Bone marrow (tissue), 2 donors: Measurements from ENCODE around the gene TBC1D32.
"Not testable (repeated sequence)": the region's sequence is repeated elsewhere in the genome, so short reads cannot be mapped to it uniquely, and the experiment has no call there.

Experiments used
- DNase-seq, 2 donors: peaks; one replicate each; lab custom pipeline; 2025; lab: John Stamatoyannopoulos, UW

TBC1D32 gene

DNA sequence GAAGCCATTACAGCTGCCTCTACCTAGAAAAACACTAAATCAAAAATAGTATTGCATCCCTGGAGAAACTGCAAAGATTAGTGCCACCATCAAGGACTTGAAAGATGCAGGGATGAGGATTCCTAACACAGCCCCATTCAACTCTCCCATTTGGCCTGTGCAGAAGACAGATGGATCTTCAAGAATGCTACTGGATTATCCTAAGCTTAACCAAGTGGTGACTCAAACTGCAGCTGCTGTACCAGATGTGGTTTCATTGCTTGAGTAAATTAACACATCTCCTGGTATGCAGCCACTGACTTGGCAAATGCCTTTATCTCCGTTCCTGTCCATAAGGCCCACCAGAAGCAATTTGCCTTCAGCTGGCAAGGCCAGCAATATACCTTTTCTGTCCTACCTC is 117.4 kb downstream of the TBC1D32 start:
- DNase-seq, result no peak

DNA sequence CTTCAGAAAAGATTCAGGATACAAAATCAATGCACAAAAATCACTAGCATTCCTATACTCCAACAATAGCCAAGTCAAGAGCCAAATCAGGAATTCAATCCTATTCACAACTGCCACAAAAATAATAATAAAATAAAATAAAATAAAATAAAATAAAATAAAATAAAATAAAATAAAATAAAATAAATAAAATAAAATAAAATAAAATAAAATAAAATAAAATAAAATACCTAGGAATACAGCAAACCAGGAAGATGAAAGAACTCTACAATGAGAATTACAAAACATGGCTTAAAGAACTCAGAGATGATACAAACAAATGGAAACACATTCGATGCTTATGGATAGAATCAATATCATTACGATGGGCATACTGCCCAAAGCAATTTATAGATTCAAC is 120.9 kb downstream of the TBC1D32 start:
- DNase-seq, result not testable (repeated sequence)

DNA sequence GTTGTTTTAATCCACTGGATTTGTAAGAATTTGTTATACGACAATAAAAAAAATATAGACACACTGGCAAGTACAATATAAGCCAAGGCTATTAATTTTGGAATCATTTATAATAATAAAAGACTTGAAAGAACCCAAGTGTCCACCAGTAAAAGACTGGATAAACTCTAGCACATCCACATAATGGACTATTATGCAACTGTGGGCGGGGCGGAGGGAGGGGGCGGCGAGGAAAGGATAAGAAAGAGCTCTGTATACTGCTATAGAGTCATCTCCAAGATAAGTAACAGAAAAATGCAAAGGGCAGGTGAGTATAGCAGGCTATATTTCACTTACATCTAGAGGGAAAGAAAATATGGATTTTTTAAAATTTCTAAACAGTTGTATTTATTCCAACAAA is 123.3 kb downstream of the TBC1D32 start:
- no peak for DNase-seq

DNA sequence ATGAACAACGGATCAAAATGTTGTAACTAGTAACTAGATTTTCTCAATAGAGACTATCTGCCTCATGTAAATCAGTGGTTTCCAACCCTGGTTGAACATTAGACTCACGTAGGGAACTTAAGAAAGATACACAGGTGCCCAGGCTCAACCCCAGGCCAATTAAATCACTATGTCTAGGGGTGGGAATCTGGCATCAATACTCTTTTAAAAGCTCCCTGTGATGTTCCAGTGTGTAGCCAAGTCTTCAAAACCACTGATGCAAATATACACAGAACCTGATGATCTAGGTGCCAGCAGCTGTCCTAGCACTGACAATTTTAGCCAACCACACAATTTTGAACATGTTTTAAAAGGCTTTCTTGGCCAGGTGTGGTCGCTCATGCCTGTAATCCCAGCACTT is 128.7 kb downstream of the TBC1D32 start:
- no peak for DNase-seq

DNA sequence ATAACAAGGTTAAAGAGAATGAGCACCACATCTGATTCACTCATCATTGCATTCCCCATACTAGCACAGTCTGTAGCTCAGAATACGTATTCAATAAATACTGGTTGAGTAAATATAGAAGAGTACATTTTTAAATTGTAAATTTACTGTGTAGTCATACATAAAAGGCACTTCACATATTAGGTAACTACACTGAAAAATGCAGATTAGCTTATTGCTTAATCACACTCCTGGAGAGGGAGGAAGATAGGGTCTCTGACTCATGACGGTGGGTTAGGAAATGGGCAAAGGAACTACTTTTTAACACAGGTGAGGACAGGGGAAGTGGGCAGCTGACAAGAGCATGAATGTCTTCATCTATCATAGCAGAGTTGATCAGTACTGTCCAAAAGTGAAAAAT is 133.2 kb downstream of the TBC1D32 start:
- DNase-seq, result no peak

DNA sequence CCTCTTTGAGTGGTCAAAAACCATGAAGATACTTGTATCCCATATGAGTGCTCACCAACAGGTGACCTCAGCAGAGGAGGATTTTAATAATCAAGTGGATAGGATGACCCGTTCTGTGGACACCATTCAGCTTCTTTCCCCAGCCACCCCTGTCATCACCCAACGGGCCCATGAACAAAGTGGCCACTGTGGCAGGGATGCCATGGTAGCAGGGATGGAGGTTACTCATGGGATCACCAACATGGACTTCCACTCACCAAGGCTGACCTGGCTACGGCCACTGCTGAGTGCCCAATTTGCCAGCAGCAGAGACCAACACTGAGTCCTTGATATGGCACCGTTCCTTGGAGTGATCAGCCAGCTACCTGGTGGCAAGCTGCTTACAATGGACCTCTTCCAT is 138.2 kb downstream of the TBC1D32 start:
- not testable (repeated sequence) for DNase-seq

DNA sequence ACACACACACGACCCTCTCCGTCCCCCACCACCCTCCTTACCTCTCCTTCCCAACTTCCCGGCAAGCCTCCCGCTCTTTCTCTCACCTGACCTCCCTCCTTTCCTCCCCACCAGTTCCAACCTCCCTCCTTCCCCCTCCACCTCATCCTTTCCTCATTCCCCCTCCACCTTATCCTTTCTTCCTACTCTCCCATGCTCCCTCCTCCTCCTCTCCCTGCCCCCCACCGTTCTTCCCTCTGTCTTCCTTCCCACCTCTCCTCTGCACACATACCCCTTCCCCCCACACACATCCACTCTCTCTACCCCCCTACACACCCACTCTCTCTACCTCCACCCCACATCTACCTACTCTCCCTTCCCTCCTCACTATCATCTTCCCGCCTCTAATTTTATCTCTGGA is 144.2 kb downstream of the TBC1D32 start:
- DNase-seq, result no peak

DNA sequence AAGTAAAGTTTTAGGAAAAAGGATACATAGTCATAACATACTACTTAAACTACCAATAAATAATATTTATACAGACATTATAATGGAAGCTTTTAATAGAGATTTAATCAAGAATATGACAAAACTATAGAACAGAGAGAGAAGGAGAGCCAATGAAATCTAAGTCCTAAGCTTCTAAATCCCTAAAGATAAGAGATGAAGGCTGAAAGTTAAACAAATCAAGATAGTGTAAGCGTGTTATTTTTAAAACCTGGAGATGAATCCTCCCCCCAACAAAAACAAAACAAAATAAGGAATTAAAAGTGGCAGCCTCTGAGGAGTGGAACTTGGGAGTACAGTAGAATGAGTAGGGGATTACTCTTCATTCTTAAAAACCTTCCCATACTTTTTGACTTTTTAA is 145.9 kb downstream of the TBC1D32 start:
- DNase-seq, result no peak

DNA sequence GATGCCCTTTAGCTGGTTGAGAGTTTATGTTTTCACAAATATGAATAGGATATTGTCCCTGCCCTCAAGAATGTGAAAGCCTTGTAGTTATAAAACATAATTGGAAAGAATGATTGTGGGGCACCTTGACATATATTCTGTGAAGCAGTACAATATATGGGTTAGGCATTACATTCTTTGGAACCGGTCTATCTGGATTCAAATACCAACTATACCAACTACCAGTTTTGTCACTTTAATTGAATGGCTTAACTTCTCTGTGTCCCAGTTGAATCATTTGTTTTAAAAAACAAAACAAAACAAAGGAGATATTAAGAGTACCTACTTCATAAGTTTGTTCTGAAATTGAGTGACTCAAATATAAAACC is 146.5 kb downstream of the TBC1D32 start:
- DNase-seq, result no peak

DNA sequence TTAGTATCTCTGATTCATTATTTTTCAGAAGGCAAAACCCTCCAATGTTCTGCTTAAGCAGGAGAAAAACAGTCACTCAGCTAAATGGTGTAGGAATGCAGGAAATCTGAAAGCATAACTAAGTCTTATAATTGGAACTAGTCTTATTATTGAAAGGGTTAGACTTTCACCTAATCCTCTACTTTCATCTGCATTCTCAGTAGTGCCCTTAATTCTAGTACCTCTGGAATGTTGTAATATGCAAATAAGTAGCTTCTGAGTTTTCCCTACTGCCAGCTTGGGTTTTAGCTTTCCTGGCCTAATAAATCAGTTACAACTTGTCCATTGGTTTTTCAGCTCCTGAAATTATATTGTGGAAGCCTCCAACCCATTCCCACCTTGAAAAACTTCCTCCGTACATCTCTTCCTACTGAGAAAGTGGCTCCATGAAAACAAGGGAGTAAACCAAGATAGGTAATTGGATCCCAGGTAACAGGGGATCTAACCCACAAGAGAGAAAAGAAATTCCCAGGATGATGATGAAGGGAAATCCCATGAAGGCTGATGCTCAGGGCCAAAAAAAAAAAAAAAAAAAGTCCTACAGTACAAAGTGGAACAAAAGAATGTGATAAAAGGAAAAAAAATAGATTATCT is 147.0 kb downstream of the TBC1D32 start:
- no peak for DNase-seq

DNA sequence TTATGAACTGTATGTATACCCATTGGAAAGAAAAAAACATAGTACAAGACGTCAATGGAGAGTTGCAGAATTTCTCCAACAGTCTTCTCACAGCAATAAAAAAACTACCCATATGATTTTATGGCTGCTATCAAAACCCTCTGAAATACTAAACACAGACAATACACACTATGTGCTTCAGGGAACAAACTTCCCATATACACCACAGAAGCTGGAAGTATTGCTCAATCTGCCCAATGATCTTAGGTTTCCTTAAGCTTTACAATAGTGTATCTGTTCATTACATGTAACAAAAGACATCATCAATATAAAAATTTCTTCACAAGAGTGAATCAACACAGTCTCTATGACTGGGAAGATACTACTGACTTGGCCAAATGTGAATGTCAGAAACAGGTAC is 150.5 kb downstream of the TBC1D32 start:
- no peak for DNase-seq

DNA sequence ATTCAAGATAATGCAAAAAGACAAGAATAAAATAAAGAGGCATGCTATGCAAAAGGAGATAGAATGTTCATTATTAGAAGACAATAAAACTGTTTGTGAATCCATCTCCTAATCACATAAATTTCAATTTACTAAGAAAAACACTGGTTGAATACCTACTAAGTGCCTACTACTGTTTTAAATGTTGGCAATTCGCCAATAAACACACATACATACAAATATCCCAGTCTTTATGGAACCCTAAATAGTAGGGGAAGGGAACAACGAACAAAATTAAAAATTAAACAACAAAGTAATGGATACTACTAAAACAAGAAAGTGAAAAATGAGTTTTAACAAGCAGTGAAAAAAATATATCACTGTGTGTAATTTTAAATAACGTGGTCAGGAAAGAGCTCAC is 158.5 kb downstream of the TBC1D32 start:
- DNase-seq, result no peak

DNA sequence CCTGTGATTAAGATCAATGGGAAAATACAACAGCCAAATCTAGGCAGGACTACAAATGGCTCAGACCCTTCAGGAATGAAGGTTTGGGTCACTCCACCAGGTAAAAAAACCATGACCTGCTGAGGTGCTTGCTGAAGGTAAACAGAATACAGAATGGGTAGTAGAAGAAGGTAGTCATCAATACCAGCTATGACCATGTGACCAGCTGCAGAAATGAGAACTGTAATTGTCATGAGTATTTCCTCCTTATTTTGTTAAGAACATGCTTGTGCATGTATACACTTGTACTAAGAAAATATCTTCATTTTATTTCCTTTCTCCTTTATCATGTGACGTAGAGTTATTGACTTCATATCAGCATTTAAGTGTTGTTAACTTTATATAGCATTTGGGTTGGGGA is 161.8 kb downstream of the TBC1D32 start:
- not testable (repeated sequence) for DNase-seq

DNA sequence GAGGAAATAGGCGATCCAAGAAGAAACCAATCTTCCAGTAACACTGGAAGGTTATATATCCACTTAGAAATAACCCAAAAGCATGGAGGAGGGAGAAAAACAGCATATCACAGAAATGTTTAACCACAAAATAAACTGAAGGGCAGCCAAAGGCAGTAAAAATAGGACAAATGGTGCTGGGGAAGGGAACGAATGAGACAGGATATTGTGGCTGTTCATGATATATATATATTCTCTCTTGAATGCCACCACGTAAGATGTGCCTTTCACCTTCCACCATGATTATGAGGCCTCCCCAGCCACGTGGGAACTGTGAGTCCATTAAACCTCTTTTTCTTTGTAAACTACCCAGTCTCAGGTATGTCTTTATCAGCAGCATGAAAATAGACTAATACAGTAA is 162.4 kb downstream of the TBC1D32 start:
- no peak for DNase-seq

DNA sequence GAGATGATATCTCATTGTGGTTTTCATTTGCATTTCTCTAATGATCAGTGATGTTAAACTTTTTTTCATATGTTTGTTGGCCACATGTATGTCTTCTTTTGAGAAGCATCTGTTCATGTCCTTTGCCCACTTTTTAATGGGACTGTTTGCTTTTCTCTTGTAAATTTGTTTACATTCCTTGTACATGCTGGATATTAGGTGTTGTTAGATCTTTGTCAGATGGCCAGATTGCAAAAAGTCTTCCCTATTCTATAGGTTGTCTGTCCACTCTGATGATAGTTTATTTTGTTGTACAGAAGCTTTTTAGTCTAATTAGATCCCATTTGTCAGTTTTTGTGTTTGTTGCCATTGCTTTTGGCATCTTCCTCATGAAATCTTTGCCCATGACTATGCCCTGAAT is 172.4 kb downstream of the TBC1D32 start:
- DNase-seq, result no peak

DNA sequence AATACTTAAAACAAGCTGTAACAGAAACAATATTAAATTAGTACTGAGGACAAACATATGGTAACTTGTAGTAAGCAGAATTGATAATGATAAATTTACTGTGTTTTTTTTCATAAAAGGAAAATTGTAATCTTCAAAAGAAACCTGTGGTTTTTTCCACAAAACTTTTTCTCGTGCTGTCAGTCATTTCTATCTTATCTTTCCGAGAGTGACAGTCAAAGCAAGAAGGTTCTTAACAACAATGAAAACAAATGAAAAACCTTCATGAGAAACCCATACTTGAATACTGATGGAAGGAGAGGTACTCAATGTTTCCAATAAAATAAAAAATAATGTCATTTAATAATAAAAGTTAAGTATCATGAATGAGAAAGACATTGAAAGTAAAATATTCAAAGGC is 174.0 kb downstream of the TBC1D32 start:
- DNase-seq, result no peak

DNA sequence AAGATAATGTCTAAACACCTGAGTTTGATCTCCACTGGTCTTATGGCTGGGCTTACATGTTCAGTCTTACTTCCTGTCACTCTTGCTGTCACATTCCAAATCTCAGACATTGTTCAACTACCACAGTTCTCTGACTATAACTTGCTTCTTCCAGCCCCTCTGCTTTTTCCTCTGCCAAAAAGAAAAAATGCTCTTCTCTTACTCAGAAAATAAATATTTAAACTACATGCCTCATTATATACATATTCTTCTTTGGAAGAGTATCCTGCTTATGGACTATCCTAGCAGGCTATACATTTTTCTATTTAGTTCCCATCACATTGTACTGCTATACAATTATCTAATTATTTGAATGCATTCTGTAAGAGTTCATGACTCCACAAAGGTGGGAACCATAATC is 175.4 kb downstream of the TBC1D32 start:
- DNase-seq, result no peak

DNA sequence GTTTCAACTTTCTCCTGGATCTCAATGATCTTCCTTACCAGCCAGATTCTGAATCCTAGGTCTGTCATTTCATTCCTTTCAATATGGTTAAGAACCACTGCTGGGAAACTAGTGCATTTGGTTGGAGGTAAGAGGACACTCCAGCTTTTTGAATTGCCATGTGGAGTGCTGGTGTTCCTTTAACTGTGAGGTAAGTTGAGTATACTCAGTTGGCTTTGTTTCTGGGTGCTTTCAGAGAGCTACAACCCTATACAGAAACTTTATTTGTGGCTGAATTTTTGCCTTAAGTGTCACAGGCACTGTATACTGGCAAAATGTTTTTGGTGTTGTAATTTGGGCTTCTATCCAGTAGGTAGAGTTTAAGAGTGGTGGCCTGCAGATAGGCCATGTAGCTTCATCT is 175.8 kb downstream of the TBC1D32 start:
- no peak for DNase-seq

DNA sequence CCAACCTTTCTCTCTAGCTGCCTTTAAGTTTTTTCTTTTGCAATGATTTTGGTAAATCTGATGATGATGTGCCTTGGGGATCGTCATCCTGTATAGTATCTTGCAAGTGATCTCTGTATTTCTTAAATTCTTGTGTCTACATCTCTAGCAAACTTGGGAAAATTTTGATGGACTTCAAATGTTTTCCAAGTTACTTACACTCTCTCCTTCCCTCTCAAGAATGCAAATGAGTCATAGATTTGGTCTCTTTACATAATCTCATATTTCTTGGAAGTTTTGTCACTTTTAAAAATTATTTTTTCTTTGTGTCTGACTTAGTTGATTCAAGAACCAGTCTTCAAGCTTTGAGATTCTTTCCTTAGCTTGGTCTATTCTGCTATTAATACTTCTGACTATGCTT is 176.4 kb downstream of the TBC1D32 start:
- DNase-seq, result no peak

DNA sequence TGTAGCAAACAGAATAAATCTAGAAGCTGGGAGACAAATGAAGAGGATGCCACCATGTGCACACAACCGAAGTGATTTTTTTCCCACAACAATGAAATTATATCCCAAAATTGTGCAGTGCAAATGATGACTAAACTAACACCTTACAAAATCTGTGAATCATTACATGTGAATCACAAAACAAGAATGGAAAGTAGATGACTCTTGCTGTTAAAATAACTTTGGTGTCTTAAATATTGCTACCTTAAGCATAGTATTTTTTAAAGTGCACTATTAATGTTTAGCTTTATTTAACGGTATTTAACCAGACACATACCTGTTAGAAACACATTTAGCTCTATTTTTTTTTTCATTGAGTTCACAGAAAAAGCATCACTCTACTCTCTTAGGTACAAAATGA is 190.8 kb downstream of the TBC1D32 start:
- DNase-seq, result no peak

DNA sequence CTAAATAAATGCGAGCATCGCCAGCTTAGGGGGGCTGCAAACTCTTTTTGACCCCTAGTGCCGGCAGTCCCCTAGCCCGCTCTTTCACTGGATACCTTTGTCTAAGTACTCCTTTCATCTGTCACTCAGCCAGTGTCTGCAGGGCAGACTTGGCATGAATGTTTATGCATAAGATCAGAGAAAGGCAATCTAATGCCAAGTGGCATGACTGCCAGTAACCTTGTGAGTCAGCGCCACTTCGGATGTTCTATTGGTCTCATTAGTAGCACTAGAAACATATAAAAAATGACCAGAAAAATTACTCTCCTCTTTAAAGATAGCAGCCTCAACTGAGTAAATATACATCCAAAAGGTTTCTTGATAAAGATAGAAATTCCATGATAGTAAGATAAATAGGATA is 192.2 kb downstream of the TBC1D32 start:
- no peak for DNase-seq

DNA sequence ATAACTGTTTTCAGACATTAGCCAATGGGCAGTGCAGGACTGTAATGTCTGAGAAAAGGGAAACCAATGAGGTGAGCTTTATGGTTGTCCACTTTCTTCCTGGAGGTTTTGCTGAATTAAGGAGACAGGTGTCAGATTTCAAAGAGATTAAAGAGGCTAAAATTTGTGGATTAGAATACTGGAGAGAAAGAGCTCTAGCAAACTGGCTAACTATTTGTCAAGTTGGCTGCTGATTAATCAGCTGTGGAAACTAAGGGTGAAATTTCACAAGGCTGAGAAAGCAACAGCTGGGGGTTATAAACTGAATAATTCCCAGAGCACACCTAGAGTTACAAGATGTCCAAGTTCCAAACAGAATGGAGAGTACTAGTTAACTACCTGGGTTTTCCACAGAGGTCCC is 198.9 kb downstream of the TBC1D32 start:
- DNase-seq, result no peak

DNA sequence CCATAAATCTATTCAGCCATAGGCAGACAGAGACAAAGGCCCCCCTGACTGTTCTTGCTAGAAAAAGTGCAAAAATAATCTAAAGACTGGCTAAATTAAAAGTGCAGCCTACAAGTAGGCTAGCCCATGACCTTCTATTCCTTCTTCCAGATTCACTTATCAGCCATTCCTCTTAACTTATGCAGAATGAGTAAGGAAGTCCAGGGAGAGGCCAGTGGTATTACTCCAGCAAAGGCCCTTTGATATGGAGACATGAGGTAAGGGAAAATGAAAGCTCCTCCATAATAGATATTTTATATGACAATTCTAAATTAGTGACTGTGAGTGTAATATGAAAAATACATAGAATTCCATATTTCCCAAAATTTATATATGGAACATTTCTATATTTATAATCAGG is 199.4 kb downstream of the TBC1D32 start:
- DNase-seq, result no peak

DNA sequence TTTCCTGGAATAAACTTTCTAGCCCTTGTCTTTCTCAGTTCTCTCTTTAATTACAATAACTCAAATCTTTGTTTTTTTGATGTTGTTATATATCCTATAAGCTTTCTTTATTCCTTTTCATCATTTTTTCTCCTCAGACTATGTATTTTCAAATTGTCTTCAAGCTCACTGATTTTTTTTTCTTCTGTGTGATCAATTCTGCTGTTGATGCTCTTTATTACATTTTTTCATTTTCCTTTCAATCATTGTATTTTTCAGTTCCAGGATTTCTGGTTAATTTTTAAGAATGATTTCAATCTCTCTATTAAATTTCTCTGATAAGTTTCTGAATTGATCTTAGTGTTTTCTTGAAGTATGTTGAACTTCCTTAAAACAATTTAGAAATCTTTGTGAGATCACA is 209.7 kb downstream of the TBC1D32 start:
- no peak for DNase-seq

DNA sequence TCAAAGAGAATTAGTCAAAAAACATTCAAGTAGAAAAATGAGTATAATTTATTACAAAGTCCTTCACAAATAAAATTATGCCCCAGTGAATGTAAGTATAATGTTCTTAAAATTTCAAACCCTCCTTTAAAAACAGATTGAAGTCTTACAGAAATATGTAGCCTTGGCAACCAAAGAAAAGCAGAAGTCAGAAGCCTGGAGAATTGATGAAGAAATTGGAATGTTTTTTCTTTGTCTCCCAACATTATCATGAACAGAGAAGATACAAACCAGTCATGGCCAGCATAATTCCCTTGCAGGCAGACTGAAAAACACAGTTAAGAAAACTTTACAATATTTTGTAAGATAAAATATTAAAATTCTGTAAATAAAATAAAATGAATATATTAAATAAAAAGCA is 221.9 kb downstream of the TBC1D32 start:
- no peak for DNase-seq
